ENCODE measurements around the gene C11orf68.
A peak's percentile ranks its signal among the peaks of the same experiment; 100 is the strongest.

Gene C11orf68

DNA sequence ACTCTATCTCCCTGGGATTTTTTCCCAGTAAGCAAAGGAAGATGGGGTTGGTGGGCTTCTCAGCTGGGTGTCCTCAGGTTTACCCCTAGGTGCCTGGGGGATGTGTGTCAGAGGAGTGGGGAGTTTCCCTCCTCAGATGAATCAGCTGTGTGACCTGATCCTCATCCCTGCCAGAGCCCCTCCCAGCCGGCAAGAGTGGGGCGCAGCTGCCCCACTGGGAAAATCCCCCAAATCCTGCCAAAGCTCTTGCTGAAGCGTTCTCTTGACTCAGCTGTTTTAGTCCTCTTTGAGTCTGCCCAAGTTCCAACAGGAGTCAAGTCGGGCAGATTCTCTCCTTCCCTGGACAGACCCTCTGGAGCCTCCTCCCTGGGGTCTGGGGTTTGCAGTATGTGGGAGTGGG lies 6.0 kb downstream of the C11orf68 start:
- no peak for DNase-seq (ENCODE audit: low read depth)
- H3K4me3 ChIP-seq (ENCODE audit: low read length), result no peak overlapping the region
- no peak for TF ChIP-seq CTCF (conservative IDR thresholded peaks at IDR 0.05; ENCODE audit: low read depth, low read length)

GRCh38 chr11:65911682-65912568 lies 6.9 kb downstream of the C11orf68 start:
- no peak for DNase-seq (ENCODE audit: low read depth)
- H3K4me3 ChIP-seq (ENCODE audit: low read length), result no peak overlapping the region
- peak; percentile 28 for TF ChIP-seq CTCF (conservative IDR thresholded peaks at IDR 0.05; ENCODE audit: low read depth, low read length)

DNA sequence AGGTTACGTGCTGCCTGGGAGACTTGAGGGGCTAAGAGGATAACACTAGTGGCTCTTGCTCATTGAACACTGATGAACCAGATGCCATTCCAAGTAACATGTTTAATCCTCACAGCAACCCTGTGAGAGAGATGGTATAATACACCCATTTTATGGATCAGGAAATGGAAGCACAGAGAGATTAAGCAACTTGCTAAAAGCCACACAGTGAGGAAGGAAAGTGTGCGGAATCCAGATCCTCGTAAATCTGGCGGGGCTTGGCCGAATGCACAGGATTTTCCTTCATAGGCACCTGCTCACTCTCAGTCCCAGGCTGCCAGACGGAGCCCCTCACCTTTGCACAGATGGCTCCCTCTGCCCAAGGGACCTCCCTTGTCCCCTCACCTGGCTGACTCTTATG lies 11.0 kb downstream of the C11orf68 start:
- TF ChIP-seq CTCF (conservative IDR thresholded peaks at IDR 0.05; ENCODE audit: low read depth, low read length), result no peak
- DNase-seq (ENCODE audit: low read depth), result no peak
- H3K4me3 ChIP-seq (ENCODE audit: low read length), result no peak overlapping the region

DNA sequence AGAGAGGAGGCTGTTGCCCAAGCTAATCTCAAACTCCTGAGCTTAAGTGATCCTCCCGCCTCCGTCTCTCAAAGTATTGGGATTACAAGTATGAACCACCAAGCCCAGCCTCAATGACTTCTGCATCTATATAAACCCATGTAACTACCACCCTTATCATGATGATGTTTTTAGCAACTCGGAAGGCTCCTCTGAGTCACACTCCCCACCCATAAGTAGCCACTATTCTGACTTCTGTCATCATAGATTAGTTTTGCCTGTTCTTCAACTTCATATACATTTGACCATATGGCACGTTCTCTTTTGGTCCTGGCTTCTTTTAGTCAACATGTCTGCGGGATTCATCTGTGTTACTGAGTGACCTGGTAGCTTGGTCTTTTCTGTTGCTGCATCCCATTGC lies 12.3 kb downstream of the C11orf68 start:
- no peak for TF ChIP-seq CTCF (conservative IDR thresholded peaks at IDR 0.05; ENCODE audit: low read depth, low read length)
- no peak overlapping the region for H3K4me3 ChIP-seq (ENCODE audit: low read length)
- DNase-seq (ENCODE audit: low read depth), result no peak

- TF ChIP-seq CTCF (conservative IDR thresholded peaks at IDR 0.05; ENCODE audit: low read depth, low read length), result no peak
- no peak for DNase-seq (ENCODE audit: low read depth)
- no peak overlapping the region for H3K4me3 ChIP-seq (ENCODE audit: low read length)
These were observed 15.1 kb downstream of the C11orf68 start for GRCh38 chr11:65903715-65904114.

DNA sequence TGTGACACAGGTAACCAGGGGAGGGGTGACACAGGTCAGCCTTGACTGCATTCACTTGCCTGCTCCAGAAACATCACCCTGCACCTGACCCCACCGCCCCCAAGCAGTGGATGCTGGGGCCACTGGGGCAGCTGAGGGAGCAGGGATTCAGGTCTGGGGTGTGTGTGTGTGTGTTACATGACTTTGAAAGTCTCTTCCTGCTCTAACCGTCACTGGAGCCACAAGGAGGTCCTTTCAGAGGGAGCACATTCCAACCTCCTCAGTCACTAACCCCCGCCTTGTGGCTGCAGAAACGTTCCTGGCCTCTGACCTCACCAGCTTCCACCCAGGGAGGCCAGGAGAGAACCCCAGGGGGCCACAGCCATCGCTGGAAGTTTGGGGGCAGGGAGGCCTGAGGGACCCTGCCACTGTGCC lies 15.8 kb downstream of the C11orf68 start:
- TF ChIP-seq CTCF (conservative IDR thresholded peaks at IDR 0.05; ENCODE audit: low read depth, low read length), result no peak
- no peak for DNase-seq (ENCODE audit: low read depth)
- H3K4me3 ChIP-seq (ENCODE audit: low read length), result no peak overlapping the region

- peak overlapping the region; percentile 88 for H3K4me3 ChIP-seq (ENCODE audit: low read length)
- TF ChIP-seq CTCF (conservative IDR thresholded peaks at IDR 0.05; ENCODE audit: low read depth, low read length), result no peak
- DNase-seq (ENCODE audit: low read depth), result no peak
These were observed 18.0 kb downstream of the C11orf68 start for GRCh38 chr11:65900899-65901180.
